Endometrial microvascular endothelial cells (primary cell): ENCODE results near the gene MRI1. TPM values are rescaled to one million over a fixed set of nuclear protein-coding genes. Genes with fewer than 3 reads are reported as not detected.
"Not testable (repeated sequence)": the region's sequence is repeated elsewhere in the genome, so short reads cannot be mapped to it uniquely, and the experiment has no call there.

ENCODE experiments used
- in situ Hi-C: cut with HindIII; loops from 2 replicates; pipeline ENCODE4 v1.10.0; 2017; ENCODE audit warnings: low sequenced_read_pairs, low pct_unique_long_range_greater_than_20kb; ENCODE audit errors: inconsistent ontology term
- total RNA-seq: library from RNA; depleted of rRNA; stranded (reverse); fragments of >200 nt; gene quantifications from one replicate; pipeline ENCODE4 v1.2.3, GENCODE V29; 2015; ENCODE audit errors: inconsistent ontology term

Gene MRI1
- total RNA-seq, 1 donor from 2014 or later, result 33.5 TPM

GRCh38 chr19:13756210-13756609 lies 8.1 kb upstream of the MRI1 start:
- in situ Hi-C loops, result no loop called here

- in situ Hi-C loops, result no loop called here
Observed at GRCh38 chr19:13757805-13758772, 6.2 kb upstream of the MRI1 start.

- in situ Hi-C loops, result no loop called here
Observed at GRCh38 chr19:13758795-13759194, 5.5 kb upstream of the MRI1 start.

- in situ Hi-C loops, result no loop called here
Observed at GRCh38 chr19:13761423-13761822, 2.9 kb upstream of the MRI1 start.

- in situ Hi-C loops, result no loop called here
Observed at GRCh38 chr19:13762635-13763235, 1.6 kb upstream of the MRI1 start.

- in situ Hi-C loops, result no loop called here
Observed at GRCh38 chr19:13763265-13763664, 1.1 kb upstream of the MRI1 start.

- in situ Hi-C loops, result no loop called here
Observed at GRCh38 chr19:13764821-13765394, 586 bp downstream of the MRI1 start.

- in situ Hi-C loops, result no loop called here
Observed at GRCh38 chr19:13765395-13766094, 1.2 kb downstream of the MRI1 start.

GRCh38 chr19:13766095-13766481 lies 1.8 kb downstream of the MRI1 start:
- in situ Hi-C loops, result no loop called here

GRCh38 chr19:13768510-13768909 lies 4.2 kb downstream of the MRI1 start:
- in situ Hi-C loops, result no loop called here

GRCh38 chr19:13770013-13770635 lies 5.8 kb downstream of the MRI1 start:
- in situ Hi-C loops, result no loop called here

GRCh38 chr19:13774217-13775191 lies 10.2 kb downstream of the MRI1 start, which contains the start of gene C19orf53:
TSS of gene C19orf53 (plus strand) at chr19:13774456. CDS start at chr19:13774478, 22 bp downstream.
- in situ Hi-C loops, result no loop called here

- in situ Hi-C loops, result no loop called here
Observed at GRCh38 chr19:13778398-13778797, 14.1 kb downstream of the MRI1 start.

- in situ Hi-C loops, result no loop called here
Observed at GRCh38 chr19:13778847-13779246, 14.5 kb downstream of the MRI1 start.

- in situ Hi-C loops, result not testable (repeated sequence)
Observed at GRCh38 chr19:13779794-13780193, 15.5 kb downstream of the MRI1 start.

GRCh38 chr19:13781547-13781946 lies 17.2 kb downstream of the MRI1 start:
- in situ Hi-C loops, result no loop called here

- in situ Hi-C loops, result no loop called here
Observed at GRCh38 chr19:13782537-13782936, 18.2 kb downstream of the MRI1 start.
